Measurements from ENCODE around the gene TNIK.

TNIK gene

DNA sequence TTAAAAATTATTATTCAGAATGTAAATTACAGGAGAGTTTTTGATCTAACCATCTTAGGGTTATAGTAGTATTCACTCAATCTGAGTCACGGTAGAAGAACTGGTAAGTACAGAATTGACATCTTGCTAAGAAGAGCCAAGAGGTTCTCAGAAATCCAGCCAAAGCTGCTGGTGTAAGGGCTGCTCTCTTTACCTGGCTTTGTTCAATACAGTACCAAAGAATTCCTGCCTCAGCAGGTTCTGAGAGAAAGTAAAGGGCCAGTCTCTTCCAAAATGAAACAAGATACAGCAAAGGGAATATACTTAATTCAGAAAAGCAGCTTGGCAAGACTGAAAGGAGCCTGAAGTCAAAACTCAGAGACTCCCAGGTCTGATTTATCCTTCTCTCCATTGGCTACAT, 193.1 kb downstream of the TNIK start:
- H3K27me3 ChIP-seq, result no peaks in the 10 kb centered on the region
- no peak overlapping the region for H3K4me3 ChIP-seq (ENCODE audit: low read depth, low read length)
- H3K36me3 ChIP-seq, result no peaks in the 10 kb centered on the region
- TF ChIP-seq, protein P1, sequence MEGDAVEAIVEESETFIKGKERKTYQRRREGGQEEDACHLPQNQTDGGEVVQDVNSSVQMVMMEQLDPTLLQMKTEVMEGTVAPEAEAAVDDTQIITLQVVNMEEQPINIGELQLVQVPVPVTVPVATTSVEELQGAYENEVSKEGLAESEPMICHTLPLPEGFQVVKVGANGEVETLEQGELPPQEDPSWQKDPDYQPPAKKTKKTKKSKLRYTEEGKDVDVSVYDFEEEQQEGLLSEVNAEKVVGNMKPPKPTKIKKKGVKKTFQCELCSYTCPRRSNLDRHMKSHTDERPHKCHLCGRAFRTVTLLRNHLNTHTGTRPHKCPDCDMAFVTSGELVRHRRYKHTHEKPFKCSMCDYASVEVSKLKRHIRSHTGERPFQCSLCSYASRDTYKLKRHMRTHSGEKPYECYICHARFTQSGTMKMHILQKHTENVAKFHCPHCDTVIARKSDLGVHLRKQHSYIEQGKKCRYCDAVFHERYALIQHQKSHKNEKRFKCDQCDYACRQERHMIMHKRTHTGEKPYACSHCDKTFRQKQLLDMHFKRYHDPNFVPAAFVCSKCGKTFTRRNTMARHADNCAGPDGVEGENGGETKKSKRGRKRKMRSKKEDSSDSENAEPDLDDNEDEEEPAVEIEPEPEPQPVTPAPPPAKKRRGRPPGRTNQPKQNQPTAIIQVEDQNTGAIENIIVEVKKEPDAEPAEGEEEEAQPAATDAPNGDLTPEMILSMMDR (IDR thresholded peaks at IDR 0.05; ENCODE audit: low read depth, low read length), result no peak
- H3K9me3 ChIP-seq, result no peaks in the 10 kb centered on the region
- no peak for DNase-seq
- H3K4me1 ChIP-seq, result peaks cover 3% of the 10 kb centered on the region

DNA sequence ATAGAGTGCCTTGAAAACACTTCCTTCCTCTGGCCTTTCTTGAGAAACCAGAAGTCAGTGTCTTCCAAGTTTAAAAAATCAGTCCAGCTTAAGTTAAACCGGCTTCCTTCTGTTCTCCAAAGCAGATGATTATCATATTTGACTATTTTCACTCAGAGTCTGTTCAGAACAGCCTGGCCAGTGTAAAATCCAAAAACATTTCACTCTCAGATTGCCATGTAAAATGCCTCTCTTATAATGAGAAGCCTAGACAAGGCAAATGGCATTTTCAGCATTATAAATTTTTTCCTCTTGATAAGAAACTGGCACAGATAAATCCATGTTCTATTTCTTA, 193.5 kb downstream of the TNIK start:
- Histone ChIP-seq H3K9me3 (no peaks in the 10 kb centered on the region), H3K4me3 (ENCODE audit: low read depth, low read length) (no peak overlapping the region), H3K4me1 (peaks cover 3% of the 10 kb centered on the region)

DNA sequence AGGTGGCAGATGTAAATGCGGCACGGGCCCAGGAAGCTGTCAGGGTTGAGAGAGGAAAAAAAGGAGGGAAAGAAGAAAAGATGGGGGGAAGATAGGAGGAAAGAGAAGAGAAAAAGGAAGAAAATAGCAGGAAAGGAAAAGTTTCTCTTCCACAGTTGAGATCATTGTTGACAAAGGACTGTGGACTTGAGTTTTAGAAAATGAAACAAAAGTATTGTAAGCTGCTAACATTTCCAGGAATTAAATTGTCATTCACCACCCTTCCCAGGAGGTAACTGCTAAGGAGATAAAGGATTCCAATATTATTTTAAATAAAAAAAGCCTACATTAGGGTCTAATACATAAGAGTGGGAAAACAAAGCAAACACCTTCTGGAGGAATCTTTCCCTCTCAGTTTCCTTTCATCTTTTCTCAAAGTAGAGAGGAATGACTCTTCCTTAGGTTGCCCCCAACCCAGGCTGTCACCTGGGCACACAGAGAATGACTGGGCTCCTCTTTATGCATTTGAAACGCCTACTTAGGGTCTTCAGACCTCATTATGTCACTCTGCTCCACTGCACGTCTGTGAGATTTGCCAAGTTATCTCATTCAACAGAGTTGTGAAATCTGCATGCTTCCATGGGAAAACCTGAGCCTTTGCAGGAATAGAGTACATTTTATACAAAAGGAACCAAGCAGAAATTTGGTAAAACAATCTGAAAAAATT, 194.0 kb downstream of the TNIK start:
- TF ChIP-seq, protein P1 (IDR thresholded peaks at IDR 0.05; ENCODE audit: low read depth, low read length), result no peak
- no peak for DNase-seq
- Histone ChIP-seq H3K27me3 (no peaks in the 10 kb centered on the region), H3K9me3 (no peaks in the 10 kb centered on the region), H3K4me1 (peaks cover 3% of the 10 kb centered on the region), H3K4me3 (ENCODE audit: low read depth, low read length) (no peak overlapping the region), H3K36me3 (no peaks in the 10 kb centered on the region)

More for the DNA sequence above, 193.5 kb downstream of the TNIK start:
- DNase-seq, result no peak
- TF ChIP-seq, protein P1 (IDR thresholded peaks at IDR 0.05; ENCODE audit: low read depth, low read length), result no peak
- Histone ChIP-seq H3K27me3 (no peaks in the 10 kb centered on the region), H3K36me3 (no peaks in the 10 kb centered on the region)

DNA sequence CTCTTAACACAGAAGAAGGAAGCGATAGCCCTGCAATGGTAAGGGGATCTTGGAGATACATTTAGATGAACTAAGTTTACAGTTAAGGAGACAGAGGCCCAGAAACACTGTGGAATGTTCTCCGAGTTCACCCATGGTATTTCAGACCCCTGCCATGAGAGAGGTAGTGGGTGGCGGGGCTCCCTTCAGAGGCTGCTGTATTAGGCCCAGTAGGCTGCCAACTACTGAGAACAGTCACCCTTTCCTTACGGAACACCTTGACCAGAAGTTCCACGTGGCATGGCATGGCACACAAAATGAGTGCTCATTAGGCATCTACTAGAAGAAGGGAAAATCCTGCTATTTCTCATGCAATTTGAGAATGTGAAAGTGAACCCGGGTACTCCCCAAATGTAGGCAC, 195.4 kb downstream of the TNIK start:
- Histone ChIP-seq H3K9me3 (no peaks in the 10 kb centered on the region), H3K27me3 (no peaks in the 10 kb centered on the region), H3K4me3 (ENCODE audit: low read depth, low read length) (no peak overlapping the region), H3K36me3 (no peaks in the 10 kb centered on the region), H3K4me1 (peaks cover 3% of the 10 kb centered on the region)
- no peak for DNase-seq
- TF ChIP-seq, protein P1 (IDR thresholded peaks at IDR 0.05; ENCODE audit: low read depth, low read length), result no peak

DNA sequence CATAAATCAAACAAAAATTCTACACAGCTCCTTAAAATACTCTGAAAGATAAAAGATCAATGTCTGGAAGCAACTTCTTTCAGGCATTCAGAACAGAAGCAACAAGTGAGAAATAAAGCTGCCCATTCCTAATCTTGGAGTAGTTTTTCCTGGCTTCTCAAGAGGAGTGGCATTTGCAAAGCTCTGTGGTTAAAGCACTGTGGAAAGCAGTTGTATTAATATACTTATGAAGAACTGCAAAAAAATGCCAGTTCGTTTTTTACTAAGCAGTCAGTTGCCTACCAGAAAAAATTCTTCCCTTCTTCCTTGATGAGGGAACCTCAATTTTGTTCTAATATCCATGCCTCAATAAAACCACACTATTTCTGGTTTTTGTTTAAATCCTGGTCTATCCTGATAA, 197.8 kb downstream of the TNIK start:
- DNase-seq, result no peak
- Histone ChIP-seq H3K36me3 (no peaks in the 10 kb centered on the region), H3K9me3 (no peaks in the 10 kb centered on the region), H3K4me3 (ENCODE audit: low read depth, low read length) (no peak overlapping the region), H3K27me3 (no peaks in the 10 kb centered on the region), H3K4me1 (peaks cover 3% of the 10 kb centered on the region)
- TF ChIP-seq, protein P1 (IDR thresholded peaks at IDR 0.05; ENCODE audit: low read depth, low read length), result no peak

DNA sequence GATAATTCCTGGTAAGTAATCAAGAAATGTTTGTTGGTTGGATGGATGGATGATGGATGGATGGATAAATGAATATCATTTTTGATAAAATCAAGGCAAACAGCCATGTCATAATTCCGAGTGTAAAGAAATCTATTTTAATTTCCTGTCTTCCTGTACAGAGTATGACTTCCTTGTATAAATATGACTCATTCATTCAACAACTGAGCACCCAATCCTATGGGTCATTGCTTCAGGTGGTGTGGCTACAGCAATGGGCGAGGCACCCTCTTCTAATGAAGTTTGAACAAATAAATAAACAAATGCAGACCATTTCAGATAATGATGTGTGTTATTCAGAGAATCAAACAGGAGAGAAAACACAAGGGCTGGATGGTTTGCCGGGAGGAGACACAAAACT, 198.7 kb downstream of the TNIK start:
- H3K27me3 ChIP-seq, result no peaks in the 10 kb centered on the region
- no peaks in the 10 kb centered on the region for H3K9me3 ChIP-seq
- TF ChIP-seq, protein P1 (IDR thresholded peaks at IDR 0.05; ENCODE audit: low read depth, low read length), result no peak
- H3K4me1 ChIP-seq, result peaks cover under 1% of the 10 kb centered on the region
- no peak for DNase-seq
- H3K4me3 ChIP-seq (ENCODE audit: low read depth, low read length), result no peak overlapping the region
- H3K36me3 ChIP-seq, result no peaks in the 10 kb centered on the region
